ENCODE data around the gene TUBB6. TPM values are rescaled to one million over a fixed set of nuclear protein-coding genes. Genes with fewer than 3 reads are reported as not detected.

The TUBB6 gene
- total and polyA plus RNA-seq, 2 donors (not counting 3 experiments of a cell fraction or from before 2014, with no cell fraction given): 440 to 747 TPM

Small RNA genes lying within 50 kb of the gene (small RNA-seq; reads per million reads assigned to genes)
- gene RNU6-170P (ENCODE audit: insufficient read depth, insufficient read length, low read depth, low replicate concordance): not detected

Other genes with a start within 250 kb of the TUBB6 start
- not detected in 2 replicates for gene ANKRD62, start 214.4 kb upstream of the TUBB6 start, total RNA-seq
- not detected in 2 replicates for gene ANKRD62, start 214.4 kb upstream of the TUBB6 start, polyA plus RNA-seq
- 0.42 and 1.8 TPM in 2 replicates for gene CIDEA, start 53.9 kb upstream of the TUBB6 start, total RNA-seq
- gene CIDEA, start 53.9 kb upstream of the TUBB6 start, polyA plus RNA-seq: not detected in 2 replicates
- gene AFG3L2, start 69.0 kb downstream of the TUBB6 start, total RNA-seq: 40.6 and 42.4 TPM in 2 replicates
- 15.5 and 19.3 TPM in 2 replicates for gene AFG3L2, start 69.0 kb downstream of the TUBB6 start, polyA plus RNA-seq
- 8.6 and 10.7 TPM in 2 replicates for gene PRELID3A, start 99.7 kb downstream of the TUBB6 start, total RNA-seq
- 4.3 and 5.1 TPM in 2 replicates for gene PRELID3A, start 99.7 kb downstream of the TUBB6 start, polyA plus RNA-seq

Data from endothelial cell of umbilical vein (primary cell).